Measurements from ENCODE around the gene AEN.

Gene AEN

DNA sequence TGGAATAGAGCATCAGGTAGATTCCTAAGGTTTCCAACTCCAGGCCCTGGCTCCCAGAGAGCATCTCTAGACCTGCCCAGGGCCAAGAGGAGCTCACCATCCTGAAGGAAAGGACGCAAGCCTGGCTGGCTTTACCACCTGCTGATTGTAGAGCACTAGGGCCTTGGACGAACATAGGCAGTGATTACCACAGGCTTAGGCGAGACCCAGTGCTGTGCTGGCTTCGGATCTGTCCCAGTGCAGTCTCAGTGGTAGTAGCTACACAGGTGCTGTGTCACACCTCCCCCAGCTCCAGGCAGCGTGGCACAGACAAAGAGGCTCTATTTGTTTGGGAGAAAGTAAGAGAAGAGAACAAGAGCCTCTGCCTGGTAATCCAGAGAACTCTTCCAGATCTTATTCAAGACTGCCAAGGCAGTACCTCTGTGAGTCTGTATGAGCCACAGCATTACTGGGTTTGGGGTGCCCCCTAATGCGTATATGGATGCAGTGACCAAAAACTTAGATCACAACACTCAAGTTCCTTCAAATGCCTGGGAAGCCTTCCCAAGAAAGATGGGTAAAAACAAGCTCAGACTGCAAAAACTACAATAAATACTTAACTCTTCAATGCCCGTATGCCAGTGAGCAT is 43.1 kb downstream of the AEN start:
- DNase-seq (ENCODE audit: low read depth), result no peak

DNA sequence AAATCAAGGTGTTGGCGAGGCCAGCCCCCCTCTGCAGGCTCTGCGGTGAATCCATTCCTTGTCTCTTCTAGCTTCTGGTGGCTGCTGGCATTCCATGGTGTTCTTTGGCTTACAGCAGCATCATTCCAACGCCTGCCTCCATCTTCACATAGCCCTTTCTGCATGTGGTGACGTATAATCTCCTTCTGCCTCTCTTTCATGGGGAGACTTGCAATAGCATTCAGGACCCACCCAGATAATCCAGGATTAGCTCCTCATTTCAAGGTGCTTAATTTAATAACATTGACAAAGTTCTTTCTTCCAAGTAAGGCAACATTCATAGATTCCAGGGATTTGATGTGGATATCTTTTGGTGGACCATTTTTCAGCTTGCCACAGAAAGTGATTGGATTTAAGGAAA is 53.5 kb downstream of the AEN start:
- no peak for DNase-seq (ENCODE audit: low read depth)

GRCh38 chr15:88678755-88679154 is 57.6 kb downstream of the AEN start:
- no peak for DNase-seq (ENCODE audit: low read depth)

DNA sequence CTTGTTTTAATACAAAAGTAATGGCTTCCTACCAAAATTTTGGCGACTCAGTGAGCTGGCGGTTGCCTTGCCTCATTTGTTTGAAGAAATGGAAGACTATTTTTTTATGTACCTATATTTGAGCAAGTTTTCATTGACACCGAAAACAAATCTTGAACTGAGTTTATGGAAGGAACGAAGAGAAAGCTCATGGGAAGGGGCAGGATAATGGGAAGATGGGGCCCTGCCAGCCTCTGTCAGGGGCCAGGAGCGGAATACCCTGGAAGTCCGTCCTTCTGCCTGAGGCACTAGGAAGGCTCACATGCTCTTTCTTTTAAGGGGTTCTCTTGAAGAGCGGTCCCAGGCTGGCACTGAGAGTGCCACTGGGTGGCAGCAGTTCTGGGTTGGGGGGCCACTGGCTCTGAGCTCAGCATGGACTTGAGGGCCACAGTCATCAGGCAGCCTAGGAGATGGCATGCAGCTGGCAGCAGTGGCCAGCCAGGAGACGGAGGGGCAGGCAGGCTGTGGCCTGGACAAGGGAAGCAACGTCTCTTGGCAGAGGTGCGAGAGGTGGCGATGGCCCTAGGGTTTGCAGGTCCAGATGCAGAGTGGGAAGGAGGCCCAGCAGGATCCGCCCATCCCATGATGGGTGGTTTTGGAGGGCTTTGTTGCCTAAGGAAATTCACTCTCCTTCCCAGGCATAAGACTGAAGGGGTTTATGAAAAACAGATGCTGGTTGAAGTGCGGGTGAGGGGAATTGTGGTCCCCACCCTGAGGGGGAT is 59.3 kb downstream of the AEN start:
- no peak for DNase-seq (ENCODE audit: low read depth)

- DNase-seq (ENCODE audit: low read depth), result no peak
These were observed 60.6 kb downstream of the AEN start for GRCh38 chr15:88681610-88682221.

Measured in stimulated activated CD8-positive, alpha-beta memory T cell treated with anti-CD3 and anti-CD28 coated beads, Interleukin-7, amount 100 ng/mL, for 24 hours (primary cell).